Gastroesophageal sphincter (tissue), 4 donors: Measurements from ENCODE around the gene GSTM4. TPM values are rescaled to one million over a fixed set of nuclear protein-coding genes. Genes with fewer than 3 reads are reported as not detected.
"Not testable (repeated sequence)": the region's sequence is repeated elsewhere in the genome, so short reads cannot be mapped to it uniquely, and the experiment has no call there.

Experiments
- ATAC-seq: fragments of 150-250 bp; one replicate; pipeline ENCODE4 v1.9.1; 2016; ENCODE audit warnings: mild to moderate bottlenecking, moderate library complexity
- H3K27ac ChIP-seq, 4 donors: fragments of 200-600 bp; sonication (generic) in 3 of 4; 1 replicate in 3 of 4; 2 replicates in 1 of 4; pipeline ENCODE4 v1.5.1; 2016 to 2019
- H3K27me3 ChIP-seq: fragments of 200-600 bp; sonication (generic); one replicate; pipeline ENCODE4 v1.5.1; 2019
- H3K36me3 ChIP-seq, 2 donors: fragments of 200-600 bp; sonication (generic); one replicate each; pipeline ENCODE4 v1.5.1; 2019; ENCODE audit warnings: control low read depth in 1 of 2
- H3K4me1 ChIP-seq, 3 donors: fragments of 200-600 bp; sonication (generic); 1 replicate in 2 of 3; 2 replicates in 1 of 3; pipeline ENCODE4 v1.5.1; 2016 to 2019; ENCODE audit warnings: control low read depth in 2 of 3
- H3K4me3 ChIP-seq, 2 donors: fragments of 200-600 bp; sonication (generic); one replicate each; pipeline ENCODE4 v1.5.1; 2019; ENCODE audit warnings: mild to moderate bottlenecking in 1 of 2, moderate library complexity in 1 of 2
- H3K9me3 ChIP-seq, 3 donors: fragments of 200-600 bp; sonication (generic); one replicate each; pipeline ENCODE4 v1.5.1; 2017 to 2019; ENCODE audit warnings: control low read depth in 2 of 3
- CTCF ChIP-seq, 4 experiments: fragments of 200-600 bp in 2 of 4; fragments of 450-650 bp in 2 of 4; sonication (generic) in 1 of 4; IDR thresholded peaks; one replicate each; pipeline ENCODE4 v1.5.1; 2017 to 2019; ENCODE audit warnings: antibody characterized with exemption in 4 of 4, mild to moderate bottlenecking in 2 of 4, moderate library complexity in 2 of 4
- EP300 ChIP-seq: sonication (generic); formaldehyde crosslinking; IDR thresholded peaks from one replicate; pipeline ENCODE4 v1.6.1; 2017; ENCODE audit warnings: antibody characterized with exemption, mild to moderate bottlenecking
- POLR2A ChIP-seq, 2 donors: fragments of 450-650 bp; IDR thresholded peaks; one replicate each; pipeline ENCODE4 v1.6.1; 2017; ENCODE audit warnings: antibody characterized with exemption in 2 of 2, mild to moderate bottlenecking in 2 of 2, moderate library complexity in 1 of 2
- POLR2AphosphoS5 ChIP-seq: sonication (generic); formaldehyde crosslinking; IDR thresholded peaks from one replicate; pipeline ENCODE4 v1.6.1; 2017; ENCODE audit warnings: antibody characterized with exemption
- WGBS, 2 donors: methylation state at CpG; one replicate each; pipeline ENCODE4 v1.1.5; 2018; ENCODE audit warnings: low coverage in 1 of 2; 5-methylcytosine and 5-hydroxymethylcytosine counted together
- total RNA-seq, 4 donors: library from RNA; depleted of rRNA; stranded (reverse); fragments of >200 nt; gene quantifications; one replicate each; pipeline ENCODE4 v1.1.0, GENCODE V29; 2016

The GSTM4 gene
- total RNA-seq, 4 donors from 2014 or later: 21.4 to 71.0 (median 42.4) TPM

- Histone ChIP-seq H3K9me3 (no peaks in the 10 kb centered on the region), H3K27ac (peak within 1 kb of the TSS; percentile 47 to 74 (median 64)), H3K27me3 (no peaks in the 10 kb centered on the region), H3K4me3 (peak within 1 kb of the TSS; percentile 62 to 72), H3K4me1 (peaks cover 0 to 18% (median 3%) of the 10 kb centered on the region in 3 donors), H3K36me3 (peaks cover 0 to 29% of the 10 kb centered on the region in 2 donors)
- TF ChIP-seq EP300: no peak
- TF ChIP-seq POLR2A (IDR thresholded peaks at IDR 0.05): peak in 1 of 2 donors; percentile 15
- WGBS, 2 donors: 5 to 7% methylated on average over 7 to 12 of the region's 22 CpGs
- peak; percentile 99 for ATAC-seq
Observed at GRCh38 chr1:109667452-109668122, 11.7 kb downstream of the GSTM4 start, which contains the start of gene GSTM2. TSS of gene GSTM2 (plus strand) at chr1:109668057. CDS start at chr1:109668116, 59 bp downstream.

GRCh38 chr1:109668123-109668775 is 12.3 kb downstream of the GSTM4 start:
- WGBS, 2 donors: 0% methylated on average over 1 of the region's 26 CpGs; no CpG with 5 or more reads in 1 of the 2 donors
- no peak for TF ChIP-seq EP300
- TF ChIP-seq CTCF (IDR thresholded peaks at IDR 0.05): no peak
- TF ChIP-seq POLR2A (IDR thresholded peaks at IDR 0.05): no peak
- no peak for TF ChIP-seq POLR2AphosphoS5
- H3K27me3 ChIP-seq: no peaks in the 10 kb centered on the region
- peaks cover 0 to 18% (median 3%) of the 10 kb centered on the region in 3 donors for H3K4me1 ChIP-seq
- no peak for ATAC-seq
- H3K9me3 ChIP-seq: no peaks in the 10 kb centered on the region
- H3K4me3 ChIP-seq: peak overlapping the region; percentile 62 to 72
- H3K27ac ChIP-seq: peak overlapping the region; percentile 7 to 74 (median 64)
- peaks cover 0 to 32% of the 10 kb centered on the region in 2 donors for H3K36me3 ChIP-seq

- Histone ChIP-seq H3K36me3 (peaks cover 0 to 39% of the 10 kb centered on the region in 2 donors), H3K4me1 (peaks cover 0 to 18% (median 3%) of the 10 kb centered on the region in 3 donors), H3K4me3 (no peak overlapping the region), H3K27ac (no peak overlapping the region), H3K9me3 (no peaks in the 10 kb centered on the region), H3K27me3 (no peaks in the 10 kb centered on the region)
- ATAC-seq: no peak
- 92 to 93% methylated on average over 10 to 18 of the region's 22 CpGs for WGBS, 2 donors
- no peak for TF ChIP-seq POLR2A (IDR thresholded peaks at IDR 0.05)
- TF ChIP-seq POLR2AphosphoS5: no peak
- TF ChIP-seq CTCF (IDR thresholded peaks at IDR 0.05): no peak
- no peak for TF ChIP-seq EP300
Observed at GRCh38 chr1:109669246-109669948, 13.5 kb downstream of the GSTM4 start.

GRCh38 chr1:109669949-109670302 is 14.0 kb downstream of the GSTM4 start:
- not testable (repeated sequence) for H3K9me3 ChIP-seq, ATAC-seq, H3K27me3 ChIP-seq, H3K4me3 ChIP-seq, H3K27ac ChIP-seq
- H3K36me3 ChIP-seq: peaks cover 0 to 37% of the 10 kb centered on the region in 2 donors
- WGBS, 2 donors: no CpG with 5 or more reads among the region's 5 CpGs
- H3K4me1 ChIP-seq: peaks cover 0 to 18% (median 3%) of the 10 kb centered on the region in 3 donors

GRCh38 chr1:109671067-109671466 is 15.2 kb downstream of the GSTM4 start:
- no peaks in the 10 kb centered on the region for H3K9me3 ChIP-seq
- no peaks in the 10 kb centered on the region for H3K27me3 ChIP-seq
- H3K4me1 ChIP-seq: peaks cover 0 to 18% (median 3%) of the 10 kb centered on the region in 3 donors
- no peak overlapping the region for H3K27ac ChIP-seq
- H3K36me3 ChIP-seq: peaks cover 0 to 28% of the 10 kb centered on the region in 2 donors
- TF ChIP-seq EP300 (no peak), CTCF (IDR thresholded peaks at IDR 0.05) (no peak), POLR2A (IDR thresholded peaks at IDR 0.05) (no peak), POLR2AphosphoS5 (no peak)
- H3K4me3 ChIP-seq: no peak overlapping the region
- WGBS, 2 donors: 80% methylated on average over 2 of the region's 5 CpGs; no CpG with 5 or more reads in 1 of the 2 donors
- ATAC-seq: no peak

GRCh38 chr1:109673861-109674260 is 18.0 kb downstream of the GSTM4 start:
- H3K36me3 ChIP-seq: peaks cover 0 to 28% of the 10 kb centered on the region in 2 donors
- not testable (repeated sequence) for H3K27ac ChIP-seq, ATAC-seq

GRCh38 chr1:109676683-109677381 is 20.9 kb downstream of the GSTM4 start:
- not testable (repeated sequence) for H3K27me3 ChIP-seq, ATAC-seq, H3K27ac ChIP-seq, H3K4me1 ChIP-seq, H3K4me3 ChIP-seq, H3K9me3 ChIP-seq
- H3K36me3 ChIP-seq: peaks cover 0 to 17% of the 10 kb centered on the region in 2 donors
- 79 to 82% methylated on average over 2 of the region's 3 CpGs for WGBS, 2 donors

More at GRCh38 chr1:109673861-109674260, 18.0 kb downstream of the GSTM4 start:
- H3K27me3 ChIP-seq, H3K4me1 ChIP-seq, H3K9me3 ChIP-seq, H3K4me3 ChIP-seq: not testable (repeated sequence)
- WGBS, 2 donors: 89% methylated on average over 1 of the region's 2 CpGs; no CpG with 5 or more reads in 1 of the 2 donors
